Astrocyte of the cerebellum (primary cell): ENCODE data around the gene HMGB1.

ENCODE experiments used
- DNase-seq: peaks from one replicate; pipeline ENCODE4 v3.0.0-alpha.2; 2011; ENCODE audit warnings: low read depth
- H3K4me3 ChIP-seq: 2 replicates; pipeline ENCODE4 v1.5.1; 2011; ENCODE audit warnings: mild to moderate bottlenecking, low read depth, low read length, moderate library complexity
- CTCF ChIP-seq: IDR thresholded peaks from 2 replicates; pipeline ENCODE4 v1.5.1; 2012; ENCODE audit warnings: low read length, low read depth, moderate library complexity, mild to moderate bottlenecking; ENCODE audit errors: missing control alignments
- in situ Hi-C: cut with HindIII; loops from 2 replicates; pipeline ENCODE4 v1.10.0; 2017; ENCODE audit warnings: low sequenced_read_pairs

The HMGB1 gene

GRCh38 chr13:30481241-30481760 lies 15.6 kb upstream of the HMGB1 start:
- in situ Hi-C loops = no loop called here
- no peak for TF ChIP-seq CTCF
- no peak overlapping the region for H3K4me3 ChIP-seq
- no peak for DNase-seq

- no peak for DNase-seq
- no peak overlapping the region for H3K4me3 ChIP-seq
- in situ Hi-C loops = no loop called here
- TF ChIP-seq CTCF = no peak
Measured at GRCh38 chr13:30480292-30480950, 14.7 kb upstream of the HMGB1 start.

- no peak for TF ChIP-seq CTCF
- in situ Hi-C loops = no loop called here
- H3K4me3 ChIP-seq = no peak overlapping the region
- no peak for DNase-seq
Measured at GRCh38 chr13:30479883-30480219, 14.1 kb upstream of the HMGB1 start.

GRCh38 chr13:30479154-30479882 lies 13.6 kb upstream of the HMGB1 start:
- TF ChIP-seq CTCF = no peak
- in situ Hi-C loops = no loop called here
- DNase-seq = no peak
- no peak overlapping the region for H3K4me3 ChIP-seq

- H3K4me3 ChIP-seq = no peak overlapping the region
- in situ Hi-C loops = no loop called here
- TF ChIP-seq CTCF = no peak
- no peak for DNase-seq
Measured at GRCh38 chr13:30477346-30478195, 11.8 kb upstream of the HMGB1 start.

- no peak for DNase-seq
- in situ Hi-C loops = no loop called here
- no peak for TF ChIP-seq CTCF
- H3K4me3 ChIP-seq = no peak overlapping the region
Measured at GRCh38 chr13:30473675-30474074, 7.9 kb upstream of the HMGB1 start.
